HG02970 (cell line): ENCODE results near the gene USP22.

Source experiments
- ATAC-seq: cut with Tn5 transposase; IDR thresholded peaks from one replicate; pipeline ENCODE4 v1.9.1; 2021; ENCODE audit warnings: mild to moderate bottlenecking, moderate library complexity, moderate number of reproducible peaks; ENCODE audit not compliant: unreplicated experiment, low FRiP score

The USP22 gene

DNA sequence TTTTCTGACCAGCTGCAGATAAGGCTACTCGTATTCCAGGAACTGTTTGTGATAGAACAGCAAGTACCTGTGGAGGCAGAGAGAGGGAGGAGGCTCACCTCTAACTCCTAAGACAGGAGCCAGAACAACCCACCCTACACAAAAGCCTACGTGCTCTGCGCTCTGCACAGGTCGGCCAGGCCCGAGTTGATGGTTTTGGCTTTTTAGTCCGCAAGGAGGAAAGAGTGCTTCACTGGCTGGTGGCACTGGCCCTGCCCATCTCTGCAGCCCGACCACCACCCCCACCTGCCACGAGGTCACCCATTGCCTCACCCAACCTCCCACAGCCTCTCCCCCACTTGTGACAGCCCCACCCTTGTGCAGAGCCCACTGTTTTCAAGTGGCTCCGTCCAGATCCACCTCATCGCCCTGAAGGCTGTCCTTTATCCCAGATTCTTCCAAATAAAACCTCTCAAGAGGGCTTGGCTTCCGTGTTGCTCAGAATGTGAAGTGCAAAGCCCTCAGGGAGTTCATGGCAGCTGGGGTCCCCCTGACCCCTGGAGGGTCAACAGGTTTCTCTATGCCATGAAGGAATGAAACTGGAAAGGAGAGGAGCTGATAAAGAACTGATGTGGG is 39.7 kb downstream of the USP22 start:
- ATAC-seq, result no peak

DNA sequence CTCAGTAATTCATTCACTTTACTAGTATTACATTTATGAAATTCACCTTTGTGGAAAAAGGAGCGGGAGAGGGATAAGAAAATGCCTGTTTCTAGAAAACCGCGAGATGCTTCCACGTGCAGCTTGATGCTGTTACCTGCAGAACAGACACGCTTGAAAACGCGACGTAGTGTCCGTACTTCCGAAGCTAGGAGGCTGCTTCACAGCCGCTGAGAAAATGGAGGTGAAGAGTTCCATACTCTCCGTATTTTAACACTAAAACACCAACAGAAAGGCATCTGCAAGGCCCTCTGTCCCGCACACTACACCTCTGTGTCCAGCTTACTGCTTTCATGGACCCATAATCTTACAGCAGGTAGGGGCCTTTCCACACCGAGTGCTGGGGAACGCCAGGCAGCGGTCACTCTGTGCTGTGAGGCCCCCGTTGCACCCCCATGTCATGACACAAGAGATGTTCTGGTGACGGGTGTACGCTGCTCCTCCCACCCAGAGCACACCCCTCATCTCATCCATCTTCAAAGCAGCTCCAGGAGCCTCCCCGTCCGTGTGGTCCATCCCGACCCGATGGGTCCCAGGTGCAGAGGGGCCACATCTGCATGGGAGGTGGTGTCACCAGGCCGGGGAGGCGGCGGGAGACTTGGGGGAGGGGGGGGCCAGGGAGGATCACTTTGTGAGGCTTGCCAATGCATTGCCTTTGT is 40.4 kb downstream of the USP22 start:
- no peak for ATAC-seq

DNA sequence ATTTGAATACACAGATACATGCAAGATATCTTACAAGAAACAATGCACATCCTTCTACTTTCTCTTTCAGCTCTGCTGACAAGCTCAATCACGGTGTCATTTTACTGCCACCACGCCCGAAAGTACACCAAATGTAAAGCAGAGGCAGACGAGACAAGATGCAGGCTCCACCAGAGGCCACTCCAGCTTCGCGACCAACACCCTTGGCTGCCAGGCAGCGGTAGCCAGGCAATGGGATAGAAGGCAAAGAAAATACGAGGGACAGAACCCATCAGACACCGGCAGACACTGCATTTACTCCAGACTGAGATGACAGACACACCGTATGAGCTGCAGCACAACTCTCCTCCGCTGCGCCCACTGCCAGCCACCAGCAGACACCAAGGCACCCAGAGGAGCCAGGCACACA is 41.0 kb downstream of the USP22 start:
- ATAC-seq, result no peak

DNA sequence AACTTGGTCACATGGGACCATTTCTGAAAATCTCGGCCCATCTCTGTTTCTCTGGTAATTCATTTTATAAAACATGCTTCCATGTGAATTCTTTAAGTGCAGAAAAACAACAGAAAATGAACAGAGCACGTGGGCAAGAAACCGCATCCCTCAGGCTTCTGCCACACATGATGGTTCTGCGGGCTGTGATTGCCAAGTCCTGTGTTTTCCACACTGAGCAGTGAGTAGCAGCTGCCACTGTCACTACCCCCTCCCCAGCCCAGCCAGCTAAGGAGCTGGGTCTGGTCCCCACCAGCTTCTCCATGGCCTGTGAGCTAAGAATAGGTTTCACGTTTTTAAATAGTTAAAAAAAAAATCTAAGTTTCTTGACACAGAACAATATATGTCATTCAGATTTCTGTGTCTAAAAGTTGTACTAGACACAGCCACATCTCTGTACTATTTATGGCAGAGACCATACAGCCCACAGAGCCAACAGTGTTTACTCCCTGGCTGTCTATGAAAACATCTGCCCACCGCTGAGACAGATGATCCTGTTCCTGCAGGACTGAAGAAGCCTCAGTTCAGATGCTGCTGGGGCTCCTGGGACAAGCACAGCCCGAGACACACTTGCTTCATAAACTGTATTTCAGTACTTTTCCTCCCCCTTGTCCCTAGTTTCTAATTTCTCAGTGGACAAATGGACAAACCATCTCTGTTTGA is 41.5 kb downstream of the USP22 start:
- ATAC-seq, result no peak

DNA sequence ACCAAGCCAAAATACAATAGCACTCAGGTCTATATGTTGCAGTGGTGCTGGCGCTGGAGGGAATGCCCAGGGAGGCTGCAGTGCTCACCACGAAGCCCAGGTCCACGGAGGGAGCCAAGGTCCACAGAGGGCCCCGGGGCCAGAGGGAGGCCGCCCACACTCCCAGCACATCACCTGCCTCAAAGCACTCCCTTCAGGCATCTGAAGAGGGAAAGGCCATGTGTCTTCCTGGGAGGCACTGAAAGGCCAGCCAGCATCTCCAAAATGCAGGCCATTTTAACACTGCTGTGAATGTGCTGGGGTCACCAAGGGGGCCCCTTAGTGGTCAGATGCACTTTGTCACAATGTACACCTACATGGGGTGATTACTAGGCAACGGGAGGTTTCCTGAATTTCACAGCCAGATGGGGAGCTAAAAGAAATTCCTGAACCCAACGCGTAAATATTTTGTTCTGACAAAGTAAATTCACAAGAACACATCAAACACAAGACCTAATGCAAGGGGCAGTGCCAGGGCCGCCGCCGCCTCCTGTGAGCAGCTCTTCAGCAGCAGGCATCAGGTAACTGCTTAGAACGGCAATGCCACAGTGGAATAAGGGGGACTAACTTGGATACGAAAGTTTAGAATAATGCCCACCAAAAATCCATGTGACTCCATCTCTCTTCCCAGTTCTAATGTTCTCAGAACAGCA is 42.8 kb downstream of the USP22 start:
- no peak for ATAC-seq

DNA sequence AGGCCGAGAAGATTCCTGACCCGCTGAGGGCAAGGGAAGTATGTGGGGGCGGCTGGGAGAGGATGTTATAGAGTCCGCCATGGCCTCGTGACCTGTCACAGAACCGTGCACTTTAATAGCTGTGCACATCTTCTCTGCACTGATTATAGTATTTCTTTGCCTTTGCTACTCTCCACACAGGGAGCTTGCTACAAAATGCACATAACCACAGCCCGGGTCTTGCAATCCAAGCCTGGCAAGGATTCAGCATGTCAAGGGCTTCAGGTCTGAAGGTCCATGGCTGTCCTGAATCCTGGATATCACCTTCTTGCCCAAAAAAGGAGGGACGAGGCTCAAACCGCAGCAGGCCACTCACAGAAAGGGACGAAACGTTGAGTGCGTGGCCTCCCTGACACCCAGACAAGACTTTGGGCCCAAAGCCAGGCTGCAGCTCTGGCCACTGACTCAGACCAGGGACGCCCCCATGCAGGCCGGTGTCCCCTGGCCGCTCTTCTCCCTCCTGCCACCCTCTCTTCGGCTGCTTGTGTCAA is 43.7 kb downstream of the USP22 start:
- no peak for ATAC-seq

DNA sequence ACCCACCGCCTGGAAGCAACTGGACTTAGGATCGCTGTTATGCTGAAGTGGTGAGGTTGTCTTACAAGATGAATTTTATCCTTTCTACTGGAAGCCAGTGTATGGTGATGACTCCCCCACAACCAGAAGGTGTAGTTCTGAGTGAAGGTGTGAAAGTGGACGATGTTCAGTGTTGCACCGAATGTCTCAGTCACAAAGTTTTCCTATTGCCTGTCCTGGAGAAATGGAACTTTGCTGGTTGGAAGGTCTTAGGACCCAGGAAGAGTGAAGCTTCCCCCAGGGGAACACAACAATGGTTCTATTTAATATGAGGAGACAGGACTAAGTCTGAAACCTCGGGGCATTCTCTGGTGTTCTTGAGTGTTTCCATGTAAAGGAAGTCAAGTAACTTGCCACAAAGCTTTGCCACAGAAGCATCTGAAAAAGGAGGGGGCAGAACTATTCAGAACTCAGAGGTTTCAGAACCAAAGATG is 44.2 kb downstream of the USP22 start:
- no peak for ATAC-seq

DNA sequence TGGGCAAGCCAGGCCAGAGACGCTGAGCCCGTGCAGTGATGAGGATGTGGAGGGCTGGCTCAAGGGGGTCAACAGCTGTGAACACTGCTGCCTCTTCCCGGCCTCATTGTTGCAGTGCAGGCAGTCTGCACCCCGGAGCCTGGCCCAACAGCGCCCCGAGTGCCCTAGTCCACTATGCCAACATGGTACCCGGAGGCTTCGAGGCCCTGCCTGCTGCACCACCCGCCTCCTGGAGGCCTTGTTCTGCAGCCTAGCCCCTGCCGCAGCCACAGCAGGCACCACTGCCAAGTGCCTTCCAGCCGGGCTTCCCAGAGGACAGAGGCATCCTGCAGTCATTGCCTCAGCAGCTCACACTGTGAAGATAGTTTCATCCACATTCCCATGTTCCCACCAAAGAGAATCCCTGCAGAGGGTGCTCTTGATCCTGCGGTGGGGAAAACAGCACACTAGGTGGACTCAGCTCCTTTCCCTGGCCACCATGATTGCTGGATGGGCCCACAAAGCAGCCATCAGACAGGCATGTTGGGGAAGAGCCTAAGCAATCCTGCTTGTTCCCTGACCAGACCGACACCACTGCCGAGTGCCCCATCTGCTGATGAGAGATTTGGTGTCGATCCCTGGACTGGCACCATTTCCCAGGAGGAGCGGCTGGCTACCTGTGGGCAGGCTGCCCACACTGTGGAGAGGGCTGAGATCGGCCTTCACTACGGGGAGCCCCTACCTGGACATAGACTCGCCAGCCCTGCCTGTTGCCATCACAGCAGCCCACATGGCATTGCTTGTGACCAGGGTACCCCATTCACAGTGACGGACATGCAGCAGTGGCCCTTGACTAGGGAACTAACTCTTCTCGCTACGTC is 44.9 kb downstream of the USP22 start:
- ATAC-seq, result no peak

DNA sequence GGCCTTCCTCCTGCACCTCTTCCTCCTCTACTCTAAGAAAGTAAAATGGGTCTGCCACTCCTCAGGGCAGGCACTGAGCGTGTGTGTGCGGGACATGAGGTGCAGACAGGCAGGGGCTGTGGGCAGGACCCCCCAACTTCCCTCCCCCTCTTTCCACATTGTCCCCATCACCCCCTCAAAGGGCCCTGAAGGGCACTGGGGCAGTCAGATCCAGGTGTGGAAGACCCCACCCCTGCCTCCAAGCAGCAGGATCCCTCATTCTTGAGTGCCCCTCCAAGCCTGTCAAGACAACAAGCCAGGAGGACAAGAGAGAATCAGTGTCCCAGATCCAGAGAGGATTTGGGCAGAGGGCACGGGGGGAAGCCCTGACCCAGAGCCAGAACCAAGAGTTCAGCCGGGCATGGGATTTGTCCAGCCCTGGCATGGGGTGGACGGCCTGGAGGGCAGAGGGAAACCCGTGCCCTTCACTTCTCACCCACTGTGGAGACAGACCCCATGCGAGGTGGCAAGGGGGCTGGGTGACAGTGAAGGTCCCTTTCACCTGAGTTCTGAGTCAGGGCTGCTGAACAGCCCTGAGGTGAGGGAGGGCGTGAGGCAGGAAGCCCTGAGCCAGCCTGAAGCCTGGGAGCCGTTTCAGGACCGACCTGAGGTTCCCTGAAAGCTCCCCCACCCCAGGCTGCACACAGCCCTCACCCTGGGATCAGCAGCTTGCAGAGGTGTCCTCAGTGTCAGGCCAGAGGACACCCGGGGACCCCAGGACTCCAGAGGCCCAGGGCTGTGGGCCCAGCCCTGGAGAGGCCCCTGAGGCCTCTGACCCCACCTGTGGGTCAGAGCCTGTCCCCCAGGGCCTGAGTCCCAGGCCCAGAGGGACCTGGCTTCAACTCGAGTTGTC is 45.8 kb downstream of the USP22 start:
- ATAC-seq, result no peak

DNA sequence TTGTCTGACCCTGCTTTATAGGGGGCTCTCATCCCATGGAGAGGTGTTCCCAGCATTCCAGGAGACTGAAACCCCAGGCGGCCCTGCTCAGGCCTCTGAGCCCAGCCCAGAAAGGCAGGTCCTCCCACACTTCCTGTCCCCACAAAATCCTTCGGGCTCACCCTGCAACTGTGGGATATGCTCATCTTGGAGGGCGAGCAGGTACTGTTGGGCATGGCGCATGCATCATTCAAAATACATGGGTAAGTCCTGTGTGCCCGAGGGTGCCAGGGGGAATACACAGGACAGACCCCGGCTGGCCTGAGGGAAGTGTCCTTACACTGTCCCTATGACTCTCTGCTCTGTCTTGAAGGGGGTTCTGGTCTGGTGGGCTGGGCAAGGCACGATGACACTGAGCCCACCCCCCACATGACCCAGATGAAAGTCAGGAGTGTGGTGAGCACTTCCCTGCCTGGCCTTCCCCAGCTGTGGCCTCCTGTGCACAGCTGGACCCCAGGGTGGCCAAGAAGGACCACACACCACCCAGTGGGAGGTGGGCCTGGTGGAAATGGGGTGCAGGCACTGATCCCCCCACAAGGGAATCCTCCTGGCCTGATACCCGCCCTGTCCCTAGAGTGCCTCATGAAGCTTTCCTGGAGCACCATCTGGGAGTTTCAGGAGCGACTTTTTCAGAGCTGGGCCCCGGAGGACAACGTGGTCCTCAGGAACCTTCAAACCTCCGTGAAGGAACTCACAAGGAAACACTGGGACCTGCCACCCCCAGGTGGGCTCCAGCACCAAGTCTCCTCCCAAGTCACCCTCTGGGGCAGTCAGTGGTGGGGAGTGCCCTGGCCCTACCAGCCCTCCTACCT is 46.7 kb downstream of the USP22 start:
- no peak for ATAC-seq

DNA sequence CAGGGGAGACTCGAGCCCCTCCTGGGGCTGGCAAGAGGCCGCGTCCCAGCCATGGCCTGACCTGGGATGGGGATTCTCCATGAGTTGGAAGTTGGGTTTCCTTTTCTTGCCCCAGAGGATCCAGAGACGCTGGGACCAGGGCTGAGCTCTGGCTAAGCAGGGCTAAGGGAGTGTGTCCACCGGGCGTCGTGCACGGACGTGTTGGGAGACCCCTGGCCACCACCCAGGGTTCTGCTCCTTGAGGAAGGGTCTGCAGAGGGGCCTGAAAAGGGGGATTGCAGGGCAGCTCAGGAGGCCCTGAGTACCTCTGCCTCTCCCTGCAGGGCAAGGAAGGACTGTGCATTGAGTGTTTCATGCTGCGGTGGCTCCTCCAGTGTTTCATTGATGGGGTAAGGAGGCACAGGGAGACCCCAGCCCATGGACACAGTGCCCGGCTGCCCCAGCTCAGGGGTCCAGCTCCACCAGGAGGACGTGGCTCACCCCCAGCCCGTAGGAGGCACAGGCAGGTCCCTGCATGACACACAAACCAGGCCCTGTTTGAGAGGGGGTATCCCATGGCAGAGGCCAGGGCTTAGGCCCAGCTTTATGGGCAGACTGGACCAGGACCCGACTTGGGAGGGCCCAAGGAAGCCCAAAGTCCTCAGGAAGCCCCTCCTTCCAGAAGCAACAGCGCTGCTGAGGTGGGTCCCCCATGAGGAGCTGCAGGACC is 47.5 kb downstream of the USP22 start:
- ATAC-seq, result no peak

DNA sequence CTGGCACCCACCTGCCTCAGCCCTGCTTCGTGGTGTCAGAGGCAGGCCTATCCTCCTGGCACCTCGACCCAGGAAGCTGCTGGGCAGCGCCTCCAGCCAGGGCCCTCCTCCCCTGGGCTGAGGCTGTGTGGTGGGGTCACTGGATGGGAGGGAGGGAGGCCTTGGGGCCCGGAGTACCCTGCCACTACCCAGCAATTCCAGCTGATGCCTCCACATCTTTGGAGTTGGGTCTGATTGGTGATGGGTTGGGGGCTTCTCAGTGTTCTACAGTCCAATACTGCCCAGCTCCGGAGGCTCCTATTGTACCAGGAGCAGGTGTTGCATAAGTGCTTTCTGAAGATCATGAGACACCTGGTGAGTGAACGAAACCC is 48.0 kb downstream of the USP22 start:
- no peak for ATAC-seq

DNA sequence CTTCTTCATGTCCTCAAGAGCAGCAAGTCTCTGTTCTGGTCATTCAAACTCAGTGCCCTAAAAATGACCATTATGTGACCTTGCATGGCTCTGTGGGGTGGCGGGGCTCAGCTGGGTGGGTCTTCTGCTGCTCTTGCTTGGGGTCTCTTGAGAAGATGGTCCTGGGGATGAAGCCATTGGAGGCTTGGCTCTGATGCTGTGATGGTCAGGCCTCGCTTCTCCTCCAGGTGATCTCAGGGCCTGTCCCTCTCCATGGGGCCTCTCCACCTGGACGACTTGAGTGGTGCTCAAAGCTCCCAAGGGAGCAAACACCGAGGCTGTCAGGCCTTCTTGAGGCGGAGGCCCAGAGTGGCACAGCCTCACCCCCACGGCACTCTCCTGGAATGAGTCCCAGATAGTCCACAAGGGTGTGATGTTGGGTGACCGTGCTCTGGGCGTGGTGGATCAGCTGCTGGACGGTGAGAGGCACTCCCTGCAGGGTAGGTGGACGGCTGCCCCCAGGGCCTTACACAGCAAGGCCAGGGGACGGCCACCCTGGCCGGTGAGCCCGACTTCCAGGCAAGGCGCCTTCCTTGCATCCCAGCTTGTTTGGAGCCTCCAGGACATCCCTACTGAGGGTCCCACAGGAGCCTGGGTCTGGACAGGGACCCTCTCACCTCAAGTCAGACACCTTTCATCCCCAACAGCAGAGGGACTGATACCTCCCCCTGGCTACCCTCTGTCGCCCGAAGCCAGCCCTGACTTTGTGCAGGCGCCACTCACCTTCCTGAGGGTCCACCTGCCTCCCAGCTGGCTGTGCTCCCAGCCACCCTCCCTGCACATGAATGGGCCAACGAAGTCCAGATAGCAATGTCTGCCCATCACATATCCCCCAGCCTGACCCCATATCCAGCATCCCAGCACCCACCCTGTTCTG is 48.7 kb downstream of the USP22 start:
- ATAC-seq, result no peak

DNA sequence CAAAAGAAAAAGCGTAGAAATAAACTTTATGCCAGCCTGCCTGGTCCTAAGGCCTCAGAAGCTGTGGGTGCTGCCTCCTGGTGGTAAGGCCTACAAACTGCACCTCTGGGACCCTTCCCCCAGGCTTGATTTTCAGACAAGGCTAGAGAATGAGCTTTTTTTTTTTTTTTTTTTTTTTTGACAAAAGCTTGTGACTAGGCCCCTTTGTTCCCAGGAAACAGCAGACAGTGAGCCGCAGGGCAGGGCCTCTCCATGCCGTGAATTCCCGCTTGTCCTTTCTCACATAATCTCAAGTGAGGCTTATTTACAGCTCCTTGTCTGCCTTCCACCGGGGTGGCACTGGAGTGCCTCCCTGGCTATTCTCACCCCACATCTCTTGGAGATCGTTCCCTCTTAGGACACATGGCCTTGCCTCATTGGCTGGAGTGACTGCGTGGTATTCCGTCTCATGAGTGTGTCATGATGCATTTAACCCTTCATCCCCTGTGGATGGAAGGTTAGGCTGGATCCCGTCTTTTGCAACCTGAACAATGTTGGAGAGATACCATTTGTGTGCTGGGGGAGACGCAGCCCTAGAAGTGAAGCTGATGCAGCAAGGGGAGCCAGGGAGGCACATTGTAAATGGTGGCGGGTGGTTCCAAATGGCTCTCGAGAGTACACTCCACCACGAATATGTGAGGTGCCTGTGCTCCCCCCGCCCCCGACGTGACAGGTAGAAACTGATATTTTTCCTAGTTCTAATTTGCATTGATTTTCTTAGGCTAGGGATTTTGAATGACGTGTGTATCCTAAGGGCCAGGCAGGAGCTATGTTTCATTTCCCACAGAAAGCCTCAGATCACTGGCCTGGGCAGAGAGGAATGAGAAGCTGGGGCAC is 49.6 kb downstream of the USP22 start:
- ATAC-seq, result no peak

DNA sequence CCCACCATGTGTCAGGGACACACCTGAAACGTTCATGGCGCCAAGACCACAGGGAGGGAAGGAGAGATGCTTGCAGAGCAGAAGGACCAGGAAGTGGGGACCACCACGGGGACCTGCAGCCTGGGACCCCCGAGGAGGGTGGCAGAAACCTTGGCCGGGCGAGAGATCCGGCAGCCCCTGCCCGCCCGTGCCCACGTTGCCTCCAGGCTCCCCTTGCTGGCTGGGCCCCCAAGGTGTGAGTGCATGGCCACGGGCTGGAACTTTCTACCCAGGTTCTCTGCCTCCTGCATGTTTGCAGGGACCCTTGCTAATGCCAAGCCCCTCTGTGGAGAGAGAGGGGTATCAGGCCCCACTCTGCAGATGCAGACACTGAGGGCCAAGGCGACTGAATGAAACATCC is 50.4 kb downstream of the USP22 start:
- no peak for ATAC-seq
